Activated CD4-positive, alpha-beta T cell treated with anti-CD3 and anti-CD28 coated beads for 24 hours (primary cell): ENCODE measurements around the gene COP1.
A peak's percentile ranks its signal among the peaks of the same experiment; 100 is the strongest.
"Not testable (repeated sequence)": the region's sequence is repeated elsewhere in the genome, so short reads cannot be mapped to it uniquely, and the experiment has no call there.

Experiments
- DNase-seq, 2 donors: peaks; one replicate each; pipeline ENCODE4 v3.0.0-alpha.2; 2020; ENCODE audit warnings: low read depth in 2 of 2

The COP1 gene

GRCh38 chr1:176206961-176207902 lies at the start of gene COP1:
COP1 (minus strand) TSS chr1:176207286; CDS start chr1:176206978, 308 bp downstream.
- peak; percentile 89 to 90 for DNase-seq

- DNase-seq, result no peak
Measured at GRCh38 chr1:176252191-176252590, 45.1 kb upstream of the COP1 start.

- no peak for DNase-seq
Measured at GRCh38 chr1:176244851-176245250, 37.8 kb upstream of the COP1 start.

- DNase-seq, result no peak
Measured at GRCh38 chr1:176243746-176244145, 36.7 kb upstream of the COP1 start.

- DNase-seq, result no peak
Measured at GRCh38 chr1:176241385-176242015, 34.4 kb upstream of the COP1 start.

GRCh38 chr1:176233657-176234056 lies 26.6 kb upstream of the COP1 start:
- not testable (repeated sequence) for DNase-seq

GRCh38 chr1:176227579-176227978 lies 20.5 kb upstream of the COP1 start:
- no peak for DNase-seq

- DNase-seq, result no peak
Measured at GRCh38 chr1:176225911-176226310, 18.8 kb upstream of the COP1 start.

- no peak for DNase-seq
Measured at GRCh38 chr1:176225479-176225875, 18.4 kb upstream of the COP1 start.

GRCh38 chr1:176222196-176222595 lies 15.1 kb upstream of the COP1 start:
- DNase-seq, result no peak

- DNase-seq, result no peak
Measured at GRCh38 chr1:176220100-176220689, 13.1 kb upstream of the COP1 start.

- DNase-seq, result no peak
Measured at GRCh38 chr1:176217461-176218099, 10.5 kb upstream of the COP1 start.

- no peak for DNase-seq
Measured at GRCh38 chr1:176216031-176216430, 8.9 kb upstream of the COP1 start.

GRCh38 chr1:176211396-176212165 lies 4.5 kb upstream of the COP1 start:
- no peak for DNase-seq

GRCh38 chr1:176208034-176208433 lies 948 bp upstream of the COP1 start:
- no peak for DNase-seq

- peak; percentile 7 to 18 for DNase-seq
Measured at GRCh38 chr1:176206006-176206960, 803 bp downstream of the COP1 start.

- DNase-seq, result no peak
Measured at GRCh38 chr1:176205332-176205914, 1.7 kb downstream of the COP1 start.

- not testable (repeated sequence) for DNase-seq
Measured at GRCh38 chr1:176204655-176205054, 2.4 kb downstream of the COP1 start.

- no peak for DNase-seq
Measured at GRCh38 chr1:176203735-176204134, 3.4 kb downstream of the COP1 start.

- no peak for DNase-seq
Measured at GRCh38 chr1:176201568-176201967, 5.5 kb downstream of the COP1 start.
